ENCODE measurements around the gene SLC27A1.

DNA sequence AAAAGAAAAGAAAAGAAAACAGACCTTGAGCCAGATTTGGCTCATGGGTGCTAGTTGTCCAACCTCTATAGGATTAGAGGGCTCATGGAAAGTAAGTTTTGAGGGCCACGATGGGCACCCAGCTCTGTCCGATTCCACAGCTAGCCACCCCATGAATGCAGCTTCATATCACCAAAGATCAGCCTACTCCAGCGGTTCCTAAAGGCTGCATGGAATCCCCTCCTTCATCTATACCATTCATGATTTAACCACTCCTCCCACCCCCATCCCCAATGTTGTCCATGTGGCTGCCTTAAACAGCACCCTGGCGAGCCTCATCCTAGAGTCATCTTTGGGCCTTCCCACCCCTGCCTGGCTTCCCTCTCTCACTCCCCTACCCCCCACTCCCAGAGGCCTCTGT lies 48.4 kb upstream of the SLC27A1 start:
- TF ChIP-seq, protein P1, sequence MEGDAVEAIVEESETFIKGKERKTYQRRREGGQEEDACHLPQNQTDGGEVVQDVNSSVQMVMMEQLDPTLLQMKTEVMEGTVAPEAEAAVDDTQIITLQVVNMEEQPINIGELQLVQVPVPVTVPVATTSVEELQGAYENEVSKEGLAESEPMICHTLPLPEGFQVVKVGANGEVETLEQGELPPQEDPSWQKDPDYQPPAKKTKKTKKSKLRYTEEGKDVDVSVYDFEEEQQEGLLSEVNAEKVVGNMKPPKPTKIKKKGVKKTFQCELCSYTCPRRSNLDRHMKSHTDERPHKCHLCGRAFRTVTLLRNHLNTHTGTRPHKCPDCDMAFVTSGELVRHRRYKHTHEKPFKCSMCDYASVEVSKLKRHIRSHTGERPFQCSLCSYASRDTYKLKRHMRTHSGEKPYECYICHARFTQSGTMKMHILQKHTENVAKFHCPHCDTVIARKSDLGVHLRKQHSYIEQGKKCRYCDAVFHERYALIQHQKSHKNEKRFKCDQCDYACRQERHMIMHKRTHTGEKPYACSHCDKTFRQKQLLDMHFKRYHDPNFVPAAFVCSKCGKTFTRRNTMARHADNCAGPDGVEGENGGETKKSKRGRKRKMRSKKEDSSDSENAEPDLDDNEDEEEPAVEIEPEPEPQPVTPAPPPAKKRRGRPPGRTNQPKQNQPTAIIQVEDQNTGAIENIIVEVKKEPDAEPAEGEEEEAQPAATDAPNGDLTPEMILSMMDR (IDR thresholded peaks at IDR 0.05): no peak
- TF ChIP-seq POLR2A (IDR thresholded peaks at IDR 0.05) (no peak), POLR2AphosphoS5 (IDR thresholded peaks at IDR 0.05; ENCODE audit: insufficient read depth in 1 of 2, low read depth in 1 of 2) (no peak)

All from vagina (tissue), 2 donors.